Loucy (cell line): ENCODE data around the gene CDR2.

Source experiments
- H2AFZ ChIP-seq: fragments of 200-600 bp; sonication (generic); 2 replicates; pipeline ENCODE4 v1.6.0; 2016; ENCODE audit warnings: antibody characterized with exemption, mild to moderate bottlenecking, low read length, moderate library complexity
- H3F3A ChIP-seq: fragments of 200-600 bp; 2 replicates; pipeline ENCODE4 v1.6.0; 2016; ENCODE audit warnings: antibody characterized with exemption, low read depth, mild to moderate bottlenecking
- H3K27me3 ChIP-seq: fragments of 200-600 bp; sonication (generic); 2 replicates; pipeline ENCODE4 v1.6.1; 2014; ENCODE audit warnings: low read length, mild to moderate bottlenecking; ENCODE audit not compliant: insufficient read depth, poor library complexity, severe bottlenecking
- H3K36me3 ChIP-seq: fragments of 200-600 bp; sonication (generic); 2 replicates; pipeline ENCODE4 v1.6.1; 2016; ENCODE audit warnings: low read length; ENCODE audit not compliant: insufficient read depth
- H3K4me1 ChIP-seq: fragments of 200-600 bp; sonication (generic); 2 replicates; pipeline ENCODE4 v1.5.1; 2014; ENCODE audit warnings: low read length, mild to moderate bottlenecking; ENCODE audit not compliant: insufficient read depth, poor library complexity, severe bottlenecking
- H3K4me2 ChIP-seq: fragments of 200-600 bp; sonication (generic); 2 replicates; pipeline ENCODE4 v1.6.0; 2014; ENCODE audit warnings: antibody characterized with exemption, low read length, low read depth, mild to moderate bottlenecking; ENCODE audit not compliant: poor library complexity, severe bottlenecking
- H3K4me3 ChIP-seq: fragments of 200-600 bp; sonication (generic); 2 replicates; pipeline ENCODE4 v1.5.1; 2014; ENCODE audit warnings: low read length, mild to moderate bottlenecking, mixed read lengths; ENCODE audit not compliant: poor library complexity, severe bottlenecking
- H3K79me2 ChIP-seq: fragments of 200-600 bp; sonication (generic); 2 replicates; pipeline ENCODE4 v1.6.1; 2014; ENCODE audit warnings: low read length; ENCODE audit not compliant: insufficient read depth
- H3K9ac ChIP-seq: fragments of 200-600 bp; sonication (generic); 2 replicates; pipeline ENCODE4 v1.6.0; 2014; ENCODE audit warnings: mild to moderate bottlenecking, low read depth, low read length, moderate library complexity; ENCODE audit not compliant: poor library complexity, severe bottlenecking
- H3K9me2 ChIP-seq: fragments of 200-600 bp; sonication (generic); replicated peaks from 2 replicates; pipeline ENCODE4 v1.6.1; 2016; ENCODE audit warnings: low read depth, low read length, mixed read lengths
- H3K9me3 ChIP-seq: fragments of 200-600 bp; sonication (generic); 2 replicates; pipeline ENCODE4 v1.6.1; 2014; ENCODE audit warnings: mild to moderate bottlenecking, antibody characterized with exemption, low read length, low read depth; ENCODE audit not compliant: insufficient read depth
- H4K20me1 ChIP-seq: fragments of 200-600 bp; sonication (generic); 2 replicates; pipeline ENCODE4 v1.6.0; 2014; ENCODE audit warnings: antibody characterized with exemption, low read length, mild to moderate bottlenecking; ENCODE audit not compliant: insufficient read depth, poor library complexity, severe bottlenecking
- CTCF ChIP-seq: fragments of 200-600 bp; sonication (generic); conservative IDR thresholded peaks from 2 replicates; pipeline ENCODE4 v1.5.1; 2014; ENCODE audit warnings: mild to moderate bottlenecking, antibody characterized with exemption, low read length
- EZH2phosphoT487 ChIP-seq: fragments of 200-600 bp; IDR thresholded peaks from 2 replicates; pipeline ENCODE4 v1.6.1; 2018; ENCODE audit warnings: antibody characterized with exemption, mild to moderate bottlenecking, moderate library complexity, borderline replicate concordance

The CDR2 gene

GRCh38 chr16:22296225-22297113, 78.0 kb downstream of the CDR2 start:
- Histone ChIP-seq H3K4me3 (peak overlapping the region; percentile 97), H3K9me2 (no peaks in the 10 kb centered on the region), H3K4me2 (peak overlapping the region; percentile 83), H3K36me3 (no peaks in the 10 kb centered on the region), H4K20me1 (peaks cover 33% of the 10 kb centered on the region), H3K9ac (peak overlapping the region; percentile 78), H3K9me3 (no peaks in the 10 kb centered on the region), H3K79me2 (peaks cover 33% of the 10 kb centered on the region), H2AFZ (peak overlapping the region; percentile 96), H3K27me3 (peaks cover 4% of the 10 kb centered on the region), H3F3A (0 out of 2 replicates have a peak, but pooled peaks cover 5% of the 10 kb centered on the region), H3K4me1 (peaks cover 25% of the 10 kb centered on the region)
- TF ChIP-seq EZH2phosphoT487 (no peak), CTCF (no peak)
